Subcutaneous abdominal adipose tissue (tissue), 5 donors: ENCODE data around the gene RBMS3.
"Not testable (repeated sequence)": the region's sequence is repeated elsewhere in the genome, so short reads cannot be mapped to it uniquely, and the experiment has no call there.

Experiments
- H3K27ac ChIP-seq: one replicate; pipeline ENCODE4 v1.7.0; 2013; ENCODE audit warnings: low read depth, mild to moderate bottlenecking, inconsistent platforms, low read length, moderate library complexity
- H3K27me3 ChIP-seq, 5 donors: one replicate each; pipeline ENCODE4 v1.7.0; 2013; ENCODE audit warnings: low read length in 5 of 5, inconsistent platforms in 1 of 5; ENCODE audit not compliant: control insufficient read depth in 5 of 5, insufficient read depth in 4 of 5
- H3K36me3 ChIP-seq, 5 donors: one replicate each; pipeline ENCODE4 v1.7.0; 2013; ENCODE audit warnings: low read length in 5 of 5; ENCODE audit not compliant: control insufficient read depth in 5 of 5, insufficient read depth in 5 of 5
- H3K4me1 ChIP-seq, 5 donors: one replicate each; pipeline ENCODE4 v1.7.0; 2013; ENCODE audit warnings: low read length in 5 of 5, mild to moderate bottlenecking in 3 of 5, moderate library complexity in 1 of 5; ENCODE audit not compliant: control insufficient read depth in 5 of 5, insufficient read depth in 5 of 5
- H3K4me3 ChIP-seq, 5 donors: one replicate each; pipeline ENCODE4 v1.7.0; 2013; ENCODE audit warnings: low read length in 5 of 5, low read depth in 1 of 5
- H3K9ac ChIP-seq, 5 donors: one replicate each; pipeline ENCODE4 v1.7.0; 2013; ENCODE audit warnings: low read length in 5 of 5, mild to moderate bottlenecking in 4 of 5, moderate library complexity in 3 of 5
- H3K9me3 ChIP-seq, 5 donors: one replicate each; pipeline ENCODE4 v1.7.0; 2013; ENCODE audit warnings: low read length in 5 of 5; ENCODE audit not compliant: control insufficient read depth in 5 of 5
- donor health status: healthy.
- donor health status: healthy.
- donor health status: healthy.
- donor health status: healthy.
- donor health status: healthy.

Gene RBMS3

GRCh38 chr3:29456901-29457300 lies 176.0 kb downstream of the RBMS3 start:
- H3K27ac ChIP-seq = no peak overlapping the region
- peaks cover 0 to 15% (median 13%) of the 10 kb centered on the region in 5 donors for H3K4me1 ChIP-seq
- H3K4me3 ChIP-seq = no peak overlapping the region
- H3K27me3 ChIP-seq = no peaks in the 10 kb centered on the region
- H3K9me3 ChIP-seq = no peaks in the 10 kb centered on the region
- H3K36me3 ChIP-seq = peaks cover 0 to 9% (median 0%) of the 10 kb centered on the region in 5 donors
- no peak overlapping the region for H3K9ac ChIP-seq

- H3K9me3 ChIP-seq = no peaks in the 10 kb centered on the region
- H3K4me1 ChIP-seq = peaks cover 0 to 6% (median 0%) of the 10 kb centered on the region in 5 donors
- H3K36me3 ChIP-seq = peaks cover 0 to 5% (median 0%) of the 10 kb centered on the region in 5 donors
- H3K27ac ChIP-seq = no peak overlapping the region
- H3K27me3 ChIP-seq = no peaks in the 10 kb centered on the region
- H3K9ac ChIP-seq = no peak overlapping the region
- H3K4me3 ChIP-seq = no peak overlapping the region
These were observed 182.4 kb downstream of the RBMS3 start for GRCh38 chr3:29463304-29463703.

- H3K4me3 ChIP-seq = no peak overlapping the region
- no peak overlapping the region for H3K9ac ChIP-seq
- H3K4me1 ChIP-seq = peaks cover 0 to 6% (median 0%) of the 10 kb centered on the region in 5 donors
- no peaks in the 10 kb centered on the region for H3K36me3 ChIP-seq
- H3K27me3 ChIP-seq = no peaks in the 10 kb centered on the region
- H3K9me3 ChIP-seq = no peaks in the 10 kb centered on the region
- H3K27ac ChIP-seq = no peak overlapping the region
These were observed 185.0 kb downstream of the RBMS3 start for GRCh38 chr3:29465836-29466235.

- no peaks in the 10 kb centered on the region for H3K9me3 ChIP-seq
- no peak overlapping the region for H3K4me3 ChIP-seq
- H3K4me1 ChIP-seq = peaks cover 0 to 6% (median 0%) of the 10 kb centered on the region in 5 donors
- H3K27ac ChIP-seq = no peak overlapping the region
- H3K27me3 ChIP-seq = no peaks in the 10 kb centered on the region
- H3K36me3 ChIP-seq = no peaks in the 10 kb centered on the region
- no peak overlapping the region for H3K9ac ChIP-seq
These were observed 185.6 kb downstream of the RBMS3 start for GRCh38 chr3:29466442-29466841.

- Histone ChIP-seq H3K4me1 (peaks cover 0 to 6% (median 0%) of the 10 kb centered on the region in 5 donors), H3K9ac (no peak overlapping the region), H3K27me3 (no peaks in the 10 kb centered on the region), H3K27ac (no peak overlapping the region), H3K4me3 (no peak overlapping the region), H3K36me3 (no peaks in the 10 kb centered on the region), H3K9me3 (no peaks in the 10 kb centered on the region)
These were observed 187.3 kb downstream of the RBMS3 start for GRCh38 chr3:29468187-29468586.

GRCh38 chr3:29473481-29474170 lies 192.8 kb downstream of the RBMS3 start:
- H3K9me3 ChIP-seq, H3K4me1 ChIP-seq, H3K9ac ChIP-seq, H3K4me3 ChIP-seq, H3K36me3 ChIP-seq, H3K27ac ChIP-seq, H3K27me3 ChIP-seq: not testable (repeated sequence)

- Histone ChIP-seq H3K36me3 (no peaks in the 10 kb centered on the region), H3K27me3 (no peaks in the 10 kb centered on the region), H3K4me1 (peaks cover 0 to 2% (median 0%) of the 10 kb centered on the region in 5 donors), H3K4me3 (no peak overlapping the region), H3K9me3 (no peaks in the 10 kb centered on the region), H3K9ac (no peak overlapping the region), H3K27ac (no peak overlapping the region)
These were observed 194.5 kb downstream of the RBMS3 start for GRCh38 chr3:29475305-29475840.

- H3K36me3 ChIP-seq = no peaks in the 10 kb centered on the region
- H3K9me3 ChIP-seq = no peaks in the 10 kb centered on the region
- H3K27me3 ChIP-seq = no peaks in the 10 kb centered on the region
- H3K9ac ChIP-seq = no peak overlapping the region
- no peak overlapping the region for H3K4me3 ChIP-seq
- peaks cover 0 to 2% (median 0%) of the 10 kb centered on the region in 5 donors for H3K4me1 ChIP-seq
- H3K27ac ChIP-seq = no peak overlapping the region
These were observed 195.0 kb downstream of the RBMS3 start for GRCh38 chr3:29475854-29476253.

GRCh38 chr3:29478611-29479010 lies 197.7 kb downstream of the RBMS3 start:
- Histone ChIP-seq H3K9me3 (no peaks in the 10 kb centered on the region), H3K36me3 (no peaks in the 10 kb centered on the region), H3K4me1 (peaks cover 0 to 2% (median 0%) of the 10 kb centered on the region in 5 donors), H3K4me3 (no peak overlapping the region), H3K27me3 (no peaks in the 10 kb centered on the region), H3K27ac (no peak overlapping the region), H3K9ac (no peak overlapping the region)

- no peak overlapping the region for H3K4me3 ChIP-seq
- no peak overlapping the region for H3K27ac ChIP-seq
- no peak overlapping the region for H3K9ac ChIP-seq
- no peaks in the 10 kb centered on the region for H3K36me3 ChIP-seq
- no peaks in the 10 kb centered on the region for H3K9me3 ChIP-seq
- peaks cover 0 to 5% (median 0%) of the 10 kb centered on the region in 5 donors for H3K4me1 ChIP-seq
- no peaks in the 10 kb centered on the region for H3K27me3 ChIP-seq
These were observed 200.4 kb downstream of the RBMS3 start for GRCh38 chr3:29481249-29481648.
